GM12878 (cell line): ENCODE results near the gene GARIN3. TPM values are rescaled to one million over a fixed set of nuclear protein-coding genes. Genes with fewer than 3 reads are reported as not detected.

Source experiments
- ATAC-seq: fragments of 200-7000 bp; cut with Tn5 transposase; 3 replicates; pipeline ENCODE4 v1.9.1; 2020; ENCODE audit warnings: mild to moderate bottlenecking, moderate library complexity
- BruUV-seq: library from RNA; stranded (reverse); fragments of 400-500 nt; replicated peaks from 2 replicates; lab custom pipeline; 2021; lab: Mats Ljungman, UMichigan
- CTCF ChIA-PET: fragments of 300-600 bp; sonication (Branson Sonifier 250); formaldehyde crosslinking; extraction: SDS; loops from one replicate; lab custom pipeline; 2021; ENCODE audit warnings: inconsistent platforms; lab: Yijun Ruan, JAX
- POLR2A ChIA-PET: fragments of 350-600 bp; formaldehyde crosslinking; extraction: SDS; loops from one replicate; lab custom pipeline; 2021; ENCODE audit warnings: inconsistent platforms; lab: Charles Lee
- RAD21 ChIA-PET: fragments of 300-600 bp; sonication (Branson Sonifier 250); formaldehyde crosslinking; loops from one replicate; lab custom pipeline; 2023; ENCODE audit warnings: antibody characterized with exemption; ENCODE audit not compliant: unreplicated experiment; lab: Charles Lee
- SMC1A ChIA-PET: fragments of 300-600 bp; sonication (Branson Sonifier 250); formaldehyde crosslinking; loops from one replicate; lab custom pipeline; 2023; ENCODE audit not compliant: unreplicated experiment, uncharacterized antibody; lab: Charles Lee
- DNase-seq: peaks from one replicate; pipeline ENCODE4 v3.0.0-alpha.2; 2011; ENCODE audit warnings: low read depth, low spot score
- FAIRE-seq: peaks from 3 replicates; lab custom pipeline; 2011; peaks lifted over from hg19 to GRCh38; lab: Jason Lieb, UNC
- H2AFZ ChIP-seq: 2 replicates; pipeline ENCODE4 v1.6.0; 2011; ENCODE audit warnings: low read depth, low read length, control low read depth; ENCODE audit not compliant: control insufficient read depth
- H3K27ac ChIP-seq: 2 replicates; pipeline ENCODE4 v1.5.1; 2011; ENCODE audit warnings: control low read depth; ENCODE audit not compliant: control insufficient read depth, insufficient read depth
- H3K27me3 ChIP-seq, 2 experiments: replicated peaks in 1 of 2; 2 replicates each; pipeline versions ENCODE4 v1.6.0 to v1.6.1; 2011; ENCODE audit warnings: low read length in 1 of 2; ENCODE audit not compliant: control insufficient read depth in 2 of 2, insufficient read depth in 2 of 2
- H3K36me3 ChIP-seq, 2 experiments: 2 replicates each; pipeline ENCODE4 v1.5.1; 2011; ENCODE audit warnings: low read length in 1 of 2; ENCODE audit not compliant: control insufficient read depth in 2 of 2, insufficient read depth in 2 of 2
- H3K4me1 ChIP-seq: 2 replicates; pipeline ENCODE4 v1.6.1; 2011; ENCODE audit warnings: mild to moderate bottlenecking, low read length, moderate library complexity, mixed read lengths; ENCODE audit not compliant: control insufficient read depth, insufficient read depth
- H3K4me2 ChIP-seq: 2 replicates; pipeline ENCODE4 v1.6.0; 2011; ENCODE audit warnings: control low read depth; ENCODE audit not compliant: control insufficient read depth, insufficient read depth
- H3K4me3 ChIP-seq: fragments of 200-600 bp; sonication (generic); 2 replicates; pipeline ENCODE4 v1.5.1; 2016
- H3K79me2 ChIP-seq: 2 replicates; pipeline ENCODE4 v1.6.0; 2011; ENCODE audit warnings: low read length; ENCODE audit not compliant: control insufficient read depth, insufficient read depth
- H3K9ac ChIP-seq: 2 replicates; pipeline ENCODE4 v1.8.0; 2011; ENCODE audit warnings: low read length, control low read depth, mixed read lengths; ENCODE audit not compliant: control insufficient read depth, insufficient read depth
- H3K9me3 ChIP-seq: replicated peaks from 3 replicates; pipeline ENCODE4 v1.5.1; 2011; ENCODE audit warnings: mild to moderate bottlenecking, low read length; ENCODE audit not compliant: control insufficient read depth, insufficient read depth
- H4K20me1 ChIP-seq: 2 replicates; pipeline ENCODE4 v1.6.0; 2011; ENCODE audit not compliant: control insufficient read depth, insufficient read depth
- CEBPZ ChIP-seq: fragments of 150-350 bp; IDR thresholded peaks from 2 replicates; pipeline ENCODE4 v1.6.1; 2016; ENCODE audit warnings: low read depth, low read length
- IKZF2 ChIP-seq, 2 experiments: fragments of 450-650 bp; IDR thresholded peaks; 2 replicates each; pipeline ENCODE4 v1.6.1; 2017; ENCODE audit warnings: mild to moderate bottlenecking in 2 of 2, moderate library complexity in 2 of 2
- LARP7 ChIP-seq: fragments of 450-650 bp; IDR thresholded peaks from 2 replicates; pipeline ENCODE4 v1.6.1; 2017; ENCODE audit warnings: mild to moderate bottlenecking
- MLLT1 ChIP-seq: fragments of 450-650 bp; IDR thresholded peaks from 2 replicates; pipeline ENCODE4 v1.6.1; 2016; ENCODE audit warnings: mild to moderate bottlenecking
- NR2C1 ChIP-seq: fragments of 450-650 bp; IDR thresholded peaks from 2 replicates; pipeline ENCODE4 v1.6.1; 2017; ENCODE audit warnings: antibody characterized with exemption, mild to moderate bottlenecking, moderate library complexity
- NRF1 ChIP-seq: conservative IDR thresholded peaks from 2 replicates; pipeline ENCODE4 v1.6.1; 2011; ENCODE audit warnings: mild to moderate bottlenecking, low read depth, low read length, improper control_type of control experiment
- PBX3 ChIP-seq: IDR thresholded peaks from 2 replicates; pipeline ENCODE4 v1.6.1; 2011; ENCODE audit warnings: mild to moderate bottlenecking, low read depth, low read length, moderate library complexity; ENCODE audit not compliant: insufficient replicate concordance
- PKNOX1 ChIP-seq: fragments of 450-650 bp; IDR thresholded peaks from 2 replicates; pipeline ENCODE4 v1.6.1; 2016; ENCODE audit warnings: mild to moderate bottlenecking
- POLR2A ChIP-seq: IDR thresholded peaks from 2 replicates; pipeline ENCODE4 v1.6.1; 2011; ENCODE audit warnings: low read depth, mild to moderate bottlenecking, low read length
- ZBTB11 ChIP-seq: fragments of 450-650 bp; formaldehyde crosslinking; IDR thresholded peaks from 2 replicates; pipeline ENCODE4 v1.5.0; 2022; ENCODE audit warnings: mild to moderate bottlenecking, missing genetic modification characterization
- WGBS: methylation state at CpG from one replicate; pipeline ENCODE4 v1.1.6; 2016; ENCODE audit warnings: low lambda C conversion rate; ENCODE audit not compliant: insufficient replicate concordance, insufficient coverage; ENCODE audit errors: missing lambda C conversion rate; 5-methylcytosine and 5-hydroxymethylcytosine counted together
- in situ Hi-C: fragments of 300-500 bp; cut with MboI; formaldehyde crosslinking; loops from 9 replicates; pipeline ENCODE4 v1.14.3; 2018; ENCODE audit warnings: mixed read lengths
- intact Hi-C: fragments of 100-400 bp; cut with micrococcal nuclease; formaldehyde crosslinking; loops from one replicate; pipeline ENCODE4 v1.14.2; 2022; ENCODE audit not compliant: unreplicated experiment
- polyA plus RNA-seq, 11 experiments: library from polyadenylated mRNA; depleted of rRNA in 4 of 11; unstranded in 6 of 11; stranded (reverse) in 5 of 11; fragments of >200 nt; fragmentation: Nextera tagmentation in 4 of 11; fragmentation: Illumina TruSeq in 1 of 11; extraction: Ambion mirVana in 4 of 11; extraction: Trizol in 1 of 11; gene quantifications; 1 replicate in 1 of 11; 2 replicates in 10 of 11; pipeline versions ENCODE4 v1.2.1 to v1.2.3, GENCODE V29; 2011 to 2016; ENCODE audit warnings: inconsistent platforms in 2 of 11, missing spikeins in 2 of 11, low read depth in 1 of 11
- total RNA-seq, 4 experiments: library from RNA; depleted of rRNA in 3 of 4; stranded (reverse); fragments of >200 nt in 3 of 4; fragmentation: Illumina TruSeq in 1 of 4; extraction: Trizol in 1 of 4; gene quantifications; 2 replicates each; pipeline versions ENCODE4 v1.2.1 to v1.2.3, GENCODE V29; 2013 to 2021

Gene GARIN3
- total and polyA plus RNA-seq, 10 of the 15 experiments (the other 5 are each of a cell fraction or from before 2014, with no cell fraction given), result 0.15 TPM; not detected in 9

GRCh38 chr5:157164521-157164920 is 1.5 kb downstream of the GARIN3 start (continued):
- TF ChIP-seq PKNOX1, result peak; percentile 57; the same call in 1 of the 2 replicates
- TF ChIP-seq, all 136 proteins: peak for 2

- intact Hi-C loops (no loop called here), in situ Hi-C loops (no loop called here)
- Histone ChIP-seq H3K27me3 (no peaks in the 10 kb centered on the region; a peak in 1 of 4 replicates), H3K79me2 (no peaks in the 10 kb centered on the region), H3K4me3 (no peak overlapping the region), H2AFZ (no peak overlapping the region), H3K27ac (no peak overlapping the region), H4K20me1 (no peaks in the 10 kb centered on the region), H3K9me3 (no peaks in the 10 kb centered on the region), H3K36me3 (no peaks in the 10 kb centered on the region), H3K9ac (no peak overlapping the region), H3K4me1 (peaks cover 6% of the 10 kb centered on the region), H3K4me2 (no peak overlapping the region)
- ATAC-seq, result no peak
- BruUV-seq, result no TSS peak
- ChIA-PET POLR2A (no interaction called here), SMC1A (interaction anchor here (1.9 to 2.5 kb wide), 2 partner anchors 9 to 14 kb away, joined by 7 to 12 read pairs; no protein-coding TSS in a partner anchor), RAD21 (interaction anchor here (0.7 kb wide), 2 partner anchors 90 to 100 kb away, joined by 3 read pairs; no protein-coding TSS in a partner anchor), CTCF (interaction anchor here (0.6 to 1.1 kb wide), 3 partner anchors 14 to 91 kb away, joined by 3 to 5 read pairs (median 5); no protein-coding TSS in a partner anchor)
- no peak for FAIRE-seq
- WGBS, result 94% methylated on average over 12 of the region's 12 CpGs
- no peak for DNase-seq
- TF ChIP-seq NRF1 (no peak), LARP7 (no peak), IKZF2 (IDR thresholded peaks at IDR 0.05) (no peak), NR2C1 (no peak), POLR2A (no peak), PBX3 (no peak), MLLT1 (no peak), CEBPZ (no peak), ZBTB11 (CRISPR knock-in tag) (no peak)
Observed at GRCh38 chr5:157162919-157163510, 3.0 kb downstream of the GARIN3 start.
